GM23338 (cell line): ENCODE measurements around the gene JARID2. TPM values are rescaled to one million over a fixed set of nuclear protein-coding genes. Genes with fewer than 3 reads are reported as not detected.

ENCODE experiments used
- ATAC-seq: fragments of 200-7000 bp; cut with Tn5 transposase; 3 replicates; pipeline ENCODE4 v1.9.1; 2020
- DNase-seq: peaks from one replicate; pipeline ENCODE4 v3.0.0-alpha.2; 2015; ENCODE audit warnings: low spot score
- H2AFZ ChIP-seq: fragments of 200-600 bp; sonication (generic); 2 replicates; pipeline ENCODE4 v1.8.0; 2016; ENCODE audit warnings: antibody characterized with exemption, mild to moderate bottlenecking, moderate library complexity
- H3F3A ChIP-seq: fragments of 200-600 bp; sonication (generic); replicated peaks from 2 replicates; pipeline ENCODE4 v1.8.0; 2017; ENCODE audit warnings: antibody characterized with exemption, mixed run types, low read depth
- H3K27ac ChIP-seq: fragments of 200-600 bp; sonication (generic); 2 replicates; pipeline ENCODE4 v1.6.1; 2016; ENCODE audit warnings: low read depth
- H3K27me3 ChIP-seq: fragments of 200-600 bp; sonication (generic); 2 replicates; pipeline ENCODE4 v1.8.0; 2016; ENCODE audit warnings: mild to moderate bottlenecking, mixed run types, moderate library complexity; ENCODE audit not compliant: insufficient read depth
- H3K36me3 ChIP-seq: fragments of 200-600 bp; sonication (generic); 2 replicates; pipeline ENCODE4 v1.8.0; 2016; ENCODE audit warnings: mild to moderate bottlenecking; ENCODE audit not compliant: insufficient read depth
- H3K4me1 ChIP-seq: fragments of 200-600 bp; sonication (generic); 2 replicates; pipeline ENCODE4 v1.8.0; 2016; ENCODE audit warnings: mild to moderate bottlenecking, moderate library complexity; ENCODE audit not compliant: insufficient read depth
- H3K4me2 ChIP-seq: fragments of 200-600 bp; sonication (generic); 2 replicates; pipeline ENCODE4 v1.7.1; 2017; ENCODE audit warnings: mixed run types
- H3K4me3 ChIP-seq: fragments of 200-600 bp; sonication (generic); 2 replicates; pipeline ENCODE4 v1.6.1; 2016; ENCODE audit warnings: mixed run types
- H3K79me2 ChIP-seq: fragments of 200-600 bp; sonication (generic); replicated peaks from 2 replicates; pipeline ENCODE4 v1.8.0; 2017; ENCODE audit warnings: mild to moderate bottlenecking; ENCODE audit not compliant: insufficient read depth
- H3K9me2 ChIP-seq: fragments of 200-600 bp; sonication (generic); 2 replicates; pipeline ENCODE4 v1.8.0; 2017; ENCODE audit not compliant: insufficient read depth
- H4K20me1 ChIP-seq: fragments of 200-600 bp; sonication (generic); replicated peaks from 2 replicates; pipeline ENCODE4 v1.8.0; 2017; ENCODE audit warnings: mild to moderate bottlenecking; ENCODE audit not compliant: insufficient read depth
- H3K27ac Mint-ChIP-seq: 2 replicates; pipeline ENCODE4 v1.8.0; 2020; ENCODE audit warnings: inconsistent platforms, mild to moderate bottlenecking, moderate library complexity, mixed read lengths
- H3K27me3 Mint-ChIP-seq: 3 replicates; pipeline ENCODE4 v1.8.0; 2022; ENCODE audit warnings: low read depth, mild to moderate bottlenecking, moderate library complexity, mixed read lengths, inconsistent platforms; ENCODE audit not compliant: insufficient read depth, poor library complexity
- H3K36me3 Mint-ChIP-seq: 3 replicates; pipeline ENCODE4 v1.8.0; 2021; ENCODE audit warnings: low read depth, mild to moderate bottlenecking, inconsistent platforms, moderate library complexity, mixed read lengths
- H3K4me1 Mint-ChIP-seq: 3 replicates; pipeline ENCODE4 v1.8.0; 2020; ENCODE audit warnings: mild to moderate bottlenecking, inconsistent platforms, mixed read lengths
- H3K4me3 Mint-ChIP-seq: 3 replicates; pipeline ENCODE4 v1.8.0; 2021; ENCODE audit warnings: moderate library complexity, mild to moderate bottlenecking, inconsistent platforms, mixed read lengths
- H3K9me3 Mint-ChIP-seq: 3 replicates; pipeline ENCODE4 v1.8.0; 2020; ENCODE audit warnings: moderate library complexity, mild to moderate bottlenecking, inconsistent platforms, mixed read lengths
- CREB1 ChIP-seq: fragments of 250-450 bp; sonication (Bioruptor Pico); IDR thresholded peaks from 2 replicates; pipeline ENCODE4 v1.5.0; 2020; ENCODE audit warnings: low read depth, mild to moderate bottlenecking, moderate library complexity
- EZH2 ChIP-seq: fragments of 200-600 bp; sonication (generic); IDR thresholded peaks from one replicate; pipeline ENCODE4 v1.8.0; 2017; ENCODE audit warnings: antibody characterized with exemption, mild to moderate bottlenecking, low read depth; ENCODE audit not compliant: unreplicated experiment
- EZH2phosphoT487 ChIP-seq: fragments of 200-600 bp; sonication (generic); IDR thresholded peaks from one replicate; pipeline ENCODE4 v1.8.1; 2018; ENCODE audit warnings: antibody characterized with exemption; ENCODE audit not compliant: unreplicated experiment
- JUNB ChIP-seq: IDR thresholded peaks from one replicate; pipeline ENCODE4 v1.6.1; 2016; ENCODE audit warnings: antibody characterized with exemption; ENCODE audit not compliant: unreplicated experiment
- NANOG ChIP-seq: IDR thresholded peaks from 2 replicates; pipeline ENCODE4 v1.6.1; 2016; ENCODE audit warnings: antibody characterized with exemption, borderline replicate concordance
- POLR2AphosphoS5 ChIP-seq: IDR thresholded peaks from 2 replicates; pipeline ENCODE4 v1.6.1; 2016; ENCODE audit warnings: antibody characterized with exemption, low read depth
- STAT1 ChIP-seq: IDR thresholded peaks from one replicate; pipeline ENCODE4 v1.6.1; 2016; ENCODE audit warnings: antibody characterized with exemption; ENCODE audit not compliant: unreplicated experiment
- ZNF114 ChIP-seq: fragments of 250-450 bp; sonication (Bioruptor Pico); IDR thresholded peaks from 2 replicates; pipeline ENCODE4 v1.5.0; 2020; ENCODE audit warnings: mild to moderate bottlenecking, moderate library complexity
- ZNF331 ChIP-seq: fragments of 250-450 bp; sonication (Bioruptor Pico); IDR thresholded peaks from 2 replicates; pipeline ENCODE4 v1.5.0; 2020; ENCODE audit warnings: low read depth, mild to moderate bottlenecking, moderate library complexity
- polyA plus RNA-seq: library from polyadenylated mRNA; unstranded; fragments of >200 nt; fragmentation: Nextera tagmentation; extraction: Ambion mirVana; gene quantifications from 2 replicates; pipeline ENCODE4 v1.2.1, GENCODE V29; 2016
- total RNA-seq: library from RNA; depleted of rRNA; stranded (reverse); fragments of >200 nt; shearing (Covaris generic); gene quantifications from 2 replicates; pipeline ENCODE4 v1.2.3, GENCODE V29; 2014
- TF ChIP-seq, protein P1 (sequence below): IDR thresholded peaks from 2 replicates; pipeline ENCODE4 v1.6.1; 2016; ENCODE audit warnings: antibody characterized with exemption
- TF ChIP-seq, protein P2 (sequence below), 2 experiments: fragments of 200-600 bp in 1 of 2; sonication (generic) in 1 of 2; conservative IDR thresholded peaks; 2 replicates each; pipeline versions ENCODE4 v1.5.1 to v1.6.1; 2016 to 2017; ENCODE audit warnings: antibody characterized with exemption in 2 of 2, low read depth in 2 of 2, mild to moderate bottlenecking in 2 of 2, moderate library complexity in 1 of 2
- TF ChIP-seq, protein P3 (sequence below): fragments of 250-450 bp; sonication (Bioruptor Pico); IDR thresholded peaks from 2 replicates; pipeline ENCODE4 v1.5.0; 2020; ENCODE audit warnings: mild to moderate bottlenecking, moderate library complexity
- TF ChIP-seq, protein P4 (sequence below): IDR thresholded peaks from one replicate; pipeline ENCODE4 v1.6.1; 2018; ENCODE audit warnings: antibody characterized with exemption; ENCODE audit not compliant: unreplicated experiment

The JARID2 gene
- total and polyA plus RNA-seq, 2 experiments from 2014 or later, result 92.8 to 196 TPM

DNA sequence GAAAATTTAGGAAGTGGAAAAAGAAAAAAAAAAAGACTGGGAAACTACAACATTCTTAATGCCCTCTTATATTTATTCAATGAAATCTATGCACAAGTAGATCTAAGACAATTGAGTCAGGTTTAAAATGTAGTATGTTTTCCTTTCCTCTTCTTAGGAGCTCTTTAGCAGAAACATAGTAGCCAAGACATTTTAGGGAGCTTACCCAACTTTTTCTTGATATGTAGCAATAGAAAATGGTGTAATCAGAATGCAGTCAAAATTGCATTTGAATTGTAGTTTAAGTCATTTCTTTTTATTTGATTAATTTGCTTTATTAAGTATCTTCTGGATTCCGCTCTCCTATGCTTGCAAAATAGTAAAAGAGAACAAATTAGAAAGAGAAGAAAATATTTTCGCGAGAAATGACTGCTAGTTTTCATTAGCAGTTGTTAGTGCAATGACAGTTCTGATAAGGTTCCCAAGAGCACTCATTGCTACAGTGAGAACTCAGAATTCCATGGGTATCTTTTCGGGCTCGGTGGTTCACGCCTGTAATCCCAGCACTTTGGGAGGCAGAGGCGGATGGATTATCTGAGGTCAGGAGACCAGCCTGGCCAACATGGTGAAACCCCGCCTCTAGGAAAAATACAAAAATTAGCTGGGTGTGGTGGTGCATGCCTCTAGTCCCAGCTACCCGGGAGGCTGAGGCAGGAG lies 52.2 kb downstream of the JARID2 start:
- DNase-seq, result no peak
- no peak for TF ChIP-seq CREB1 (CRISPR knock-in tag)
- no peak for TF ChIP-seq POLR2AphosphoS5
- no peak for TF ChIP-seq NANOG
- TF ChIP-seq ZNF114 (CRISPR knock-in tag), result no peak
- no peak for TF ChIP-seq STAT1
- TF ChIP-seq, protein P1, sequence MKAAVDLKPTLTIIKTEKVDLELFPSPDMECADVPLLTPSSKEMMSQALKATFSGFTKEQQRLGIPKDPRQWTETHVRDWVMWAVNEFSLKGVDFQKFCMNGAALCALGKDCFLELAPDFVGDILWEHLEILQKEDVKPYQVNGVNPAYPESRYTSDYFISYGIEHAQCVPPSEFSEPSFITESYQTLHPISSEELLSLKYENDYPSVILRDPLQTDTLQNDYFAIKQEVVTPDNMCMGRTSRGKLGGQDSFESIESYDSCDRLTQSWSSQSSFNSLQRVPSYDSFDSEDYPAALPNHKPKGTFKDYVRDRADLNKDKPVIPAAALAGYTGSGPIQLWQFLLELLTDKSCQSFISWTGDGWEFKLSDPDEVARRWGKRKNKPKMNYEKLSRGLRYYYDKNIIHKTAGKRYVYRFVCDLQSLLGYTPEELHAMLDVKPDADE, result no peak
- no peak for TF ChIP-seq ZNF331 (CRISPR knock-in tag)
- TF ChIP-seq, protein P2, sequence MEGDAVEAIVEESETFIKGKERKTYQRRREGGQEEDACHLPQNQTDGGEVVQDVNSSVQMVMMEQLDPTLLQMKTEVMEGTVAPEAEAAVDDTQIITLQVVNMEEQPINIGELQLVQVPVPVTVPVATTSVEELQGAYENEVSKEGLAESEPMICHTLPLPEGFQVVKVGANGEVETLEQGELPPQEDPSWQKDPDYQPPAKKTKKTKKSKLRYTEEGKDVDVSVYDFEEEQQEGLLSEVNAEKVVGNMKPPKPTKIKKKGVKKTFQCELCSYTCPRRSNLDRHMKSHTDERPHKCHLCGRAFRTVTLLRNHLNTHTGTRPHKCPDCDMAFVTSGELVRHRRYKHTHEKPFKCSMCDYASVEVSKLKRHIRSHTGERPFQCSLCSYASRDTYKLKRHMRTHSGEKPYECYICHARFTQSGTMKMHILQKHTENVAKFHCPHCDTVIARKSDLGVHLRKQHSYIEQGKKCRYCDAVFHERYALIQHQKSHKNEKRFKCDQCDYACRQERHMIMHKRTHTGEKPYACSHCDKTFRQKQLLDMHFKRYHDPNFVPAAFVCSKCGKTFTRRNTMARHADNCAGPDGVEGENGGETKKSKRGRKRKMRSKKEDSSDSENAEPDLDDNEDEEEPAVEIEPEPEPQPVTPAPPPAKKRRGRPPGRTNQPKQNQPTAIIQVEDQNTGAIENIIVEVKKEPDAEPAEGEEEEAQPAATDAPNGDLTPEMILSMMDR (conservative IDR thresholded peaks at IDR 0.05; ENCODE audit: low read depth in 2 of 2), result no peak
- no peak for TF ChIP-seq EZH2phosphoT487
- TF ChIP-seq EZH2, result no peak
- no peak for TF ChIP-seq JUNB
- TF ChIP-seq, protein P3, sequence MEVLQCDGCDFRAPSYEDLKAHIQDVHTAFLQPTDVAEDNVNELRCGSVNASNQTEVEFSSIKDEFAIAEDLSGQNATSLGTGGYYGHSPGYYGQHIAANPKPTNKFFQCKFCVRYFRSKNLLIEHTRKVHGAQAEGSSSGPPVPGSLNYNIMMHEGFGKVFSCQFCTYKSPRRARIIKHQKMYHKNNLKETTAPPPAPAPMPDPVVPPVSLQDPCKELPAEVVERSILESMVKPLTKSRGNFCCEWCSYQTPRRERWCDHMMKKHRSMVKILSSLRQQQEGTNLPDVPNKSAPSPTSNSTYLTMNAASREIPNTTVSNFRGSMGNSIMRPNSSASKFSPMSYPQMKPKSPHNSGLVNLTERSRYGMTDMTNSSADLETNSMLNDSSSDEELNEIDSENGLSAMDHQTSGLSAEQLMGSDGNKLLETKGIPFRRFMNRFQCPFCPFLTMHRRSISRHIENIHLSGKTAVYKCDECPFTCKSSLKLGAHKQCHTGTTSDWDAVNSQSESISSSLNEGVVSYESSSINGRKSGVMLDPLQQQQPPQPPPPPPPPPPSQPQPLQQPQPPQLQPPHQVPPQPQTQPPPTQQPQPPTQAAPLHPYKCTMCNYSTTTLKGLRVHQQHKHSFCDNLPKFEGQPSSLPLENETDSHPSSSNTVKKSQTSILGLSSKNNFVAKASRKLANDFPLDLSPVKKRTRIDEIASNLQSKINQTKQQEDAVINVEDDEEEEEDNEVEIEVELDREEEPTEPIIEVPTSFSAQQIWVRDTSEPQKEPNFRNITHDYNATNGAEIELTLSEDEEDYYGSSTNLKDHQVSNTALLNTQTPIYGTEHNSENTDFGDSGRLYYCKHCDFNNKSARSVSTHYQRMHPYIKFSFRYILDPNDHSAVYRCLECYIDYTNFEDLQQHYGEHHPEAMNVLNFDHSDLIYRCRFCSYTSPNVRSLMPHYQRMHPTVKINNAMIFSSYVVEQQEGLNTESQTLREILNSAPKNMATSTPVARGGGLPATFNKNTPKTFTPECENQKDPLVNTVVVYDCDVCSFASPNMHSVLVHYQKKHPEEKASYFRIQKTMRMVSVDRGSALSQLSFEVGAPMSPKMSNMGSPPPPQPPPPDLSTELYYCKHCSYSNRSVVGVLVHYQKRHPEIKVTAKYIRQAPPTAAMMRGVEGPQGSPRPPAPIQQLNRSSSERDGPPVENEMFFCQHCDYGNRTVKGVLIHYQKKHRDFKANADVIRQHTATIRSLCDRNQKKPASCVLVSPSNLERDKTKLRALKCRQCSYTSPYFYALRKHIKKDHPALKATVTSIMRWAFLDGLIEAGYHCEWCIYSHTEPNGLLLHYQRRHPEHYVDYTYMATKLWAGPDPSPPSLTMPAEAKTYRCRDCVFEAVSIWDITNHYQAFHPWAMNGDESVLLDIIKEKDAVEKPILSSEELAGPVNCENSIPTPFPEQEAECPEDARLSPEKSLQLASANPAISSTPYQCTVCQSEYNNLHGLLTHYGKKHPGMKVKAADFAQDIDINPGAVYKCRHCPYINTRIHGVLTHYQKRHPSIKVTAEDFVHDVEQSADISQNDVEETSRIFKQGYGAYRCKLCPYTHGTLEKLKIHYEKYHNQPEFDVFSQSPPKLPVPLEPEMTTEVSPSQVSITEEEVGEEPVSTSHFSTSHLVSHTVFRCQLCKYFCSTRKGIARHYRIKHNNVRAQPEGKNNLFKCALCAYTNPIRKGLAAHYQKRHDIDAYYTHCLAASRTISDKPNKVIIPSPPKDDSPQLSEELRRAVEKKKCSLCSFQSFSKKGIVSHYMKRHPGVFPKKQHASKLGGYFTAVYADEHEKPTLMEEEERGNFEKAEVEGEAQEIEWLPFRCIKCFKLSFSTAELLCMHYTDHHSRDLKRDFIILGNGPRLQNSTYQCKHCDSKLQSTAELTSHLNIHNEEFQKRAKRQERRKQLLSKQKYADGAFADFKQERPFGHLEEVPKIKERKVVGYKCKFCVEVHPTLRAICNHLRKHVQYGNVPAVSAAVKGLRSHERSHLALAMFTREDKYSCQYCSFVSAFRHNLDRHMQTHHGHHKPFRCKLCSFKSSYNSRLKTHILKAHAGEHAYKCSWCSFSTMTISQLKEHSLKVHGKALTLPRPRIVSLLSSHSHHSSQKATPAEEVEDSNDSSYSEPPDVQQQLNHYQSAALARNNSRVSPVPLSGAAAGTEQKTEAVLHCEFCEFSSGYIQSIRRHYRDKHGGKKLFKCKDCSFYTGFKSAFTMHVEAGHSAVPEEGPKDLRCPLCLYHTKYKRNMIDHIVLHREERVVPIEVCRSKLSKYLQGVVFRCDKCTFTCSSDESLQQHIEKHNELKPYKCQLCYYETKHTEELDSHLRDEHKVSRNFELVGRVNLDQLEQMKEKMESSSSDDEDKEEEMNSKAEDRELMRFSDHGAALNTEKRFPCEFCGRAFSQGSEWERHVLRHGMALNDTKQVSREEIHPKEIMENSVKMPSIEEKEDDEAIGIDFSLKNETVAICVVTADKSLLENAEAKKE (CRISPR knock-in tag), result no peak
- TF ChIP-seq, protein P4, sequence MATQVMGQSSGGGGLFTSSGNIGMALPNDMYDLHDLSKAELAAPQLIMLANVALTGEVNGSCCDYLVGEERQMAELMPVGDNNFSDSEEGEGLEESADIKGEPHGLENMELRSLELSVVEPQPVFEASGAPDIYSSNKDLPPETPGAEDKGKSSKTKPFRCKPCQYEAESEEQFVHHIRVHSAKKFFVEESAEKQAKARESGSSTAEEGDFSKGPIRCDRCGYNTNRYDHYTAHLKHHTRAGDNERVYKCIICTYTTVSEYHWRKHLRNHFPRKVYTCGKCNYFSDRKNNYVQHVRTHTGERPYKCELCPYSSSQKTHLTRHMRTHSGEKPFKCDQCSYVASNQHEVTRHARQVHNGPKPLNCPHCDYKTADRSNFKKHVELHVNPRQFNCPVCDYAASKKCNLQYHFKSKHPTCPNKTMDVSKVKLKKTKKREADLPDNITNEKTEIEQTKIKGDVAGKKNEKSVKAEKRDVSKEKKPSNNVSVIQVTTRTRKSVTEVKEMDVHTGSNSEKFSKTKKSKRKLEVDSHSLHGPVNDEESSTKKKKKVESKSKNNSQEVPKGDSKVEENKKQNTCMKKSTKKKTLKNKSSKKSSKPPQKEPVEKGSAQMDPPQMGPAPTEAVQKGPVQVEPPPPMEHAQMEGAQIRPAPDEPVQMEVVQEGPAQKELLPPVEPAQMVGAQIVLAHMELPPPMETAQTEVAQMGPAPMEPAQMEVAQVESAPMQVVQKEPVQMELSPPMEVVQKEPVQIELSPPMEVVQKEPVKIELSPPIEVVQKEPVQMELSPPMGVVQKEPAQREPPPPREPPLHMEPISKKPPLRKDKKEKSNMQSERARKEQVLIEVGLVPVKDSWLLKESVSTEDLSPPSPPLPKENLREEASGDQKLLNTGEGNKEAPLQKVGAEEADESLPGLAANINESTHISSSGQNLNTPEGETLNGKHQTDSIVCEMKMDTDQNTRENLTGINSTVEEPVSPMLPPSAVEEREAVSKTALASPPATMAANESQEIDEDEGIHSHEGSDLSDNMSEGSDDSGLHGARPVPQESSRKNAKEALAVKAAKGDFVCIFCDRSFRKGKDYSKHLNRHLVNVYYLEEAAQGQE, result no peak
- H3K27me3 ChIP-seq, result no peaks in the 10 kb centered on the region
- H4K20me1 ChIP-seq, result peaks cover 100% of the 10 kb centered on the region
- 0 out of 2 replicates have a peak overlapping the region, but pooled peaks have one; percentile 33 for H3K4me2 ChIP-seq
- Mint-ChIP-seq H3K27ac (no peak overlapping the region), H3K4me1 (peaks cover 77% of the 10 kb centered on the region), H3K4me3 (peak overlapping the region; percentile 18; the same call in 1 of the 3 replicates), H3K9me3 (no peaks in the 10 kb centered on the region), H3K36me3 (peaks cover 12% of the 10 kb centered on the region; the same call in 2 of the 3 replicates), H3K27me3 (peaks cover 8% of the 10 kb centered on the region)
- peaks cover 100% of the 10 kb centered on the region for H3K79me2 ChIP-seq
- peaks cover 96% of the 10 kb centered on the region for H3K4me1 ChIP-seq
- no peak for ATAC-seq
- no peaks in the 10 kb centered on the region for H3K9me2 ChIP-seq
- H3K27ac ChIP-seq, result no peak overlapping the region; the same call in 1 of the 2 replicates
- H3K4me3 ChIP-seq, result no peak overlapping the region
- H3F3A ChIP-seq, result peaks cover 41% of the 10 kb centered on the region
- H3K36me3 ChIP-seq, result no peaks in the 10 kb centered on the region
- H2AFZ ChIP-seq, result no peak overlapping the region
